ENCODE data around the gene GJB1. TPM values are rescaled to one million over a fixed set of nuclear protein-coding genes. Genes with fewer than 3 reads are reported as not detected.

GJB1 gene
- total RNA-seq, 1 donor from 2014 or later = 1.7 TPM

- TF ChIP-seq, protein P1, sequence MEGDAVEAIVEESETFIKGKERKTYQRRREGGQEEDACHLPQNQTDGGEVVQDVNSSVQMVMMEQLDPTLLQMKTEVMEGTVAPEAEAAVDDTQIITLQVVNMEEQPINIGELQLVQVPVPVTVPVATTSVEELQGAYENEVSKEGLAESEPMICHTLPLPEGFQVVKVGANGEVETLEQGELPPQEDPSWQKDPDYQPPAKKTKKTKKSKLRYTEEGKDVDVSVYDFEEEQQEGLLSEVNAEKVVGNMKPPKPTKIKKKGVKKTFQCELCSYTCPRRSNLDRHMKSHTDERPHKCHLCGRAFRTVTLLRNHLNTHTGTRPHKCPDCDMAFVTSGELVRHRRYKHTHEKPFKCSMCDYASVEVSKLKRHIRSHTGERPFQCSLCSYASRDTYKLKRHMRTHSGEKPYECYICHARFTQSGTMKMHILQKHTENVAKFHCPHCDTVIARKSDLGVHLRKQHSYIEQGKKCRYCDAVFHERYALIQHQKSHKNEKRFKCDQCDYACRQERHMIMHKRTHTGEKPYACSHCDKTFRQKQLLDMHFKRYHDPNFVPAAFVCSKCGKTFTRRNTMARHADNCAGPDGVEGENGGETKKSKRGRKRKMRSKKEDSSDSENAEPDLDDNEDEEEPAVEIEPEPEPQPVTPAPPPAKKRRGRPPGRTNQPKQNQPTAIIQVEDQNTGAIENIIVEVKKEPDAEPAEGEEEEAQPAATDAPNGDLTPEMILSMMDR (IDR thresholded peaks at IDR 0.05) = no peak
- H3K4me1 ChIP-seq = no peaks in the 10 kb centered on the region
- ATAC-seq (no peak), DNase-seq (no peak)
- intact Hi-C loops (cut with DNase I) = no loop called here
- no peak overlapping the region for H3K4me3 ChIP-seq
- no peaks in the 10 kb centered on the region for H3K9me3 ChIP-seq
- H3K27ac ChIP-seq = no peak overlapping the region
- no peaks in the 10 kb centered on the region for H3K36me3 ChIP-seq
- H3K27me3 ChIP-seq (ENCODE audit: low read depth) = no peaks in the 10 kb centered on the region
Measured at GRCh38 chrX:71210816-71211215, 12.2 kb upstream of the GJB1 start.

DNA sequence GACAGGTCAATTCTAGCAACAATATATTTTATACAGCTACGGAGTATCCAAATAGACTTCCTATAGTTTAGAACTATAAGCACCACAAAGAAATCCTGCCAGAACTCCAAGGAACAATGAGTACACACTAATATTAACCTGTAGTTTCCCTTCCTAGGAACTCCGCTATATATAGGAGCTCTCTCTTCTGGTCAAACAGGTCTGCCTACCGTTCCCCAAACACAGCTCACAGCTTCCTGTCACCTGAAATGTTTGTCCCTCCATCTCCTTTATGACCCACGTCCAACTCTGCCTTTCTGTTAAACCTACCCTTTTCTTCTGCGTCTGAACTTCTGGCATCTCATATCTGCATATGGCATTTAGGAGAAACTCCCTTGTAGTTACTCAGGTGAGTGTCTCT lies 10.5 kb upstream of the GJB1 start:
- TF ChIP-seq, protein P1 (IDR thresholded peaks at IDR 0.05) = no peak
- Histone ChIP-seq H3K27ac (no peak overlapping the region), H3K9me3 (no peaks in the 10 kb centered on the region), H3K4me1 (no peaks in the 10 kb centered on the region), H3K27me3 (ENCODE audit: low read depth) (no peaks in the 10 kb centered on the region), H3K36me3 (no peaks in the 10 kb centered on the region), H3K4me3 (no peak overlapping the region)
- DNase-seq (no peak), ATAC-seq (no peak)
- intact Hi-C loops (cut with DNase I) = no loop called here

- H3K36me3 ChIP-seq = no peaks in the 10 kb centered on the region
- no peaks in the 10 kb centered on the region for H3K4me1 ChIP-seq
- DNase-seq (no peak), ATAC-seq (no peak)
- H3K27me3 ChIP-seq (ENCODE audit: low read depth) = no peaks in the 10 kb centered on the region
- no peaks in the 10 kb centered on the region for H3K9me3 ChIP-seq
- intact Hi-C loops (cut with DNase I) = no loop called here
- no peak overlapping the region for H3K4me3 ChIP-seq
- TF ChIP-seq, protein P1 (IDR thresholded peaks at IDR 0.05) = no peak
- H3K27ac ChIP-seq = no peak overlapping the region
Measured at GRCh38 chrX:71214152-71214551, 8.9 kb upstream of the GJB1 start.

- Histone ChIP-seq H3K36me3 (no peaks in the 10 kb centered on the region), H3K4me3 (no peak overlapping the region), H3K27ac (no peak overlapping the region), H3K9me3 (no peaks in the 10 kb centered on the region), H3K27me3 (ENCODE audit: low read depth) (no peaks in the 10 kb centered on the region), H3K4me1 (no peaks in the 10 kb centered on the region)
- DNase-seq (no peak), ATAC-seq (peak in 1 of 2 donors; percentile 62)
- intact Hi-C loops (cut with DNase I) = no loop called here
- TF ChIP-seq, protein P1 (IDR thresholded peaks at IDR 0.05) = no peak
Measured at GRCh38 chrX:71214604-71215337, 8.3 kb upstream of the GJB1 start.

DNA sequence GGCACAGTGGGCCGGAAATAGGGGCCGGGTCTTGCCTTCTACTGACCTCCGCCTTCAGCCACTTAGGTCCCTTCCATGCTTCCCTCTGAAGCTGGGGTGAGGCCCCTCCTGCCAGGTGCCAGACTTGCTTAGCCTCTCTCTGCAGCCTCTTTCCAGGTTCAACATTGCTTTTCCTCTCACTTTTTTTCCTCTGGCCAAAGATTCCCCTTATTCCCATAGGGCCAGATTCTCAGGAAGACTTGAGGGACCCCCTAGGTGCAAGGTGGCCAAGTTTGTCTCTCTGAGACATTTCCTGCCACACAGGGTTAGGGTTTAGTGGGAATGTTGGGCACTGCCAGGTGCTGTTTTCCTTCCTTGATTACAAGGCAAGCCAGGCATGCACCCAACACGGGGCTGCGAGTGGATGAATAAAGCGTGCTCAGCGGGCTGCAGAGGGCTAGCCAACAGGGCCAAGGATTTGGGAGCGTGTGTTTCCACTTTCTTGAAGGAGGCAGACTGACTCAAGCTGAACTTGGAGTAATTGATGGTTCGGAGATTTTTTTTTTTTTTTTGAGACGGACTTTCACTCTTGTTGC lies 7.6 kb upstream of the GJB1 start:
- no peaks in the 10 kb centered on the region for H3K27me3 ChIP-seq (ENCODE audit: low read depth)
- TF ChIP-seq, protein P1 (IDR thresholded peaks at IDR 0.05) = no peak
- ATAC-seq (peak in 1 of 2 donors; percentile 35), DNase-seq (no peak)
- no peaks in the 10 kb centered on the region for H3K9me3 ChIP-seq
- no peaks in the 10 kb centered on the region for H3K36me3 ChIP-seq
- no peak overlapping the region for H3K4me3 ChIP-seq
- intact Hi-C loops (cut with DNase I) = no loop called here
- no peak overlapping the region for H3K27ac ChIP-seq
- no peaks in the 10 kb centered on the region for H3K4me1 ChIP-seq
